K562 (cell line): ENCODE measurements around the gene SLITRK2. TPM values are rescaled to one million over a fixed set of nuclear protein-coding genes. Genes with fewer than 3 reads are reported as not detected.

Source experiments
- ATAC-seq: fragments of 200-7000 bp; cut with Tn5 transposase; 3 replicates; pipeline ENCODE4 v1.9.1; 2020; ENCODE audit warnings: moderate library complexity
- BruUV-seq: library from RNA; stranded (reverse); fragments of 400-500 nt; replicated peaks from 2 replicates; lab custom pipeline; 2021; lab: Mats Ljungman, UMichigan
- CTCF ChIA-PET: fragments of 300-600 bp; formaldehyde crosslinking; extraction: SDS; loops from one replicate; lab custom pipeline; 2021; ENCODE audit warnings: low intra/inter-chr PET ratio; lab: Yijun Ruan, JAX
- POLR2A ChIA-PET: fragments of 300-600, 350-650 bp; sonication (Branson Sonifier 250); formaldehyde crosslinking; extraction: SDS; loops from one replicate; lab custom pipeline; 2021; ENCODE audit warnings: antibody characterized with exemption, inconsistent platforms; lab: Yijun Ruan, JAX
- DNase-seq, 4 experiments: peaks; one replicate each; pipeline versions ENCODE4 v3.0.0 to v3.0.0-alpha.2; 2011 to 2018; ENCODE audit warnings: low spot score in 3 of 4, mixed read lengths in 3 of 4; ENCODE audit errors: extremely low read depth in 1 of 4
- FAIRE-seq: peaks from 2 replicates; lab custom pipeline; 2011; peaks lifted over from hg19 to GRCh38; lab: Jason Lieb, UNC
- H2AFZ ChIP-seq: 2 replicates; pipeline ENCODE4 v1.6.0; 2011; ENCODE audit warnings: low read depth, low read length, control low read depth, inconsistent platforms
- H3K27ac ChIP-seq: fragments of 200-600 bp; 3 replicates; pipeline ENCODE4 v1.8.0; 2011; ENCODE audit warnings: low read depth, mild to moderate bottlenecking, control low read depth, inconsistent platforms, low read length, moderate library complexity, mixed read lengths; ENCODE audit errors: extremely low read depth
- H3K27me3 ChIP-seq, 2 experiments: fragments of 300-600 bp in 1 of 2; 2 replicates in 1 of 2; 3 replicates in 1 of 2; pipeline versions ENCODE4 v1.6.0 to v1.8.0; 2011; ENCODE audit warnings: inconsistent platforms in 2 of 2, low read length in 2 of 2, mild to moderate bottlenecking in 1 of 2, mixed read lengths in 1 of 2, moderate library complexity in 1 of 2; ENCODE audit not compliant: control insufficient read depth in 2 of 2, insufficient read depth in 2 of 2
- H3K36me3 ChIP-seq: fragments of 300-600 bp; 3 replicates; pipeline ENCODE4 v1.8.0; 2011; ENCODE audit warnings: mild to moderate bottlenecking, low read length, inconsistent platforms; ENCODE audit not compliant: control insufficient read depth, insufficient read depth
- H3K4me1 ChIP-seq, 2 experiments: fragments of 200-600 bp in 1 of 2; replicated peaks in 1 of 2; 2 replicates in 1 of 2; 3 replicates in 1 of 2; pipeline versions ENCODE4 v1.5.1 to v1.8.0; 2011; ENCODE audit warnings: inconsistent platforms in 2 of 2, low read length in 2 of 2, mild to moderate bottlenecking in 1 of 2, mixed read lengths in 1 of 2, moderate library complexity in 1 of 2; ENCODE audit not compliant: control insufficient read depth in 2 of 2, insufficient read depth in 2 of 2
- H3K4me2 ChIP-seq: 2 replicates; pipeline ENCODE4 v1.6.1; 2011; ENCODE audit warnings: low read length, control low read depth, inconsistent platforms, mixed read lengths; ENCODE audit not compliant: insufficient read depth
- H3K4me3 ChIP-seq: fragments of 200-600 bp; sonication (generic), shearing (Covaris generic); 2 replicates; pipeline ENCODE4 v1.5.1; 2016; ENCODE audit warnings: control low read depth, inconsistent platforms
- H3K79me2 ChIP-seq: fragments of 200-600 bp; 3 replicates; pipeline ENCODE4 v1.8.0; 2011; ENCODE audit warnings: low read length, inconsistent platforms; ENCODE audit not compliant: control insufficient read depth, insufficient read depth
- H3K9ac ChIP-seq, 2 experiments: 2 replicates each; pipeline versions ENCODE4 v1.6.0 to v1.6.1; 2011; ENCODE audit warnings: low read depth in 2 of 2, low read length in 2 of 2, control low read depth in 1 of 2, inconsistent platforms in 1 of 2, mild to moderate bottlenecking in 1 of 2, mixed read lengths in 1 of 2; ENCODE audit not compliant: insufficient read depth in 1 of 2
- H3K9me1 ChIP-seq: one replicate; pipeline ENCODE4 v1.6.0; 2011; ENCODE audit warnings: inconsistent platforms, mild to moderate bottlenecking, low read length, moderate library complexity; ENCODE audit not compliant: control insufficient read depth, insufficient read depth
- H3K9me3 ChIP-seq: replicated peaks from 2 replicates; pipeline ENCODE4 v1.5.1; 2011; ENCODE audit warnings: low read depth, low read length, inconsistent platforms; ENCODE audit not compliant: control insufficient read depth, insufficient read depth
- H4K20me1 ChIP-seq: replicated peaks from 2 replicates; pipeline ENCODE4 v1.6.1; 2011; ENCODE audit warnings: low read length, inconsistent platforms, mixed read lengths; ENCODE audit not compliant: control insufficient read depth, insufficient read depth
- CBFA2T3 ChIP-seq: fragments of 450-650 bp; IDR thresholded peaks from 2 replicates; pipeline ENCODE4 v1.6.1; 2017
- CREM ChIP-seq: IDR thresholded peaks from 2 replicates; pipeline ENCODE4 v1.6.1; 2014; ENCODE audit warnings: antibody characterized with exemption, low read depth
- E2F1 ChIP-seq: sonication (generic); formaldehyde crosslinking; IDR thresholded peaks from 2 replicates; pipeline ENCODE4 v1.8.1; 2023; ENCODE audit warnings: mild to moderate bottlenecking, missing genetic modification reagents, moderate library complexity
- ESRRA ChIP-seq: fragments of 450-650 bp; IDR thresholded peaks from 2 replicates; pipeline ENCODE4 v1.6.1; 2014; ENCODE audit warnings: low read depth, mild to moderate bottlenecking, moderate library complexity, borderline replicate concordance
- FOS ChIP-seq: IDR thresholded peaks from 3 replicates; pipeline ENCODE4 v1.6.1; 2011; ENCODE audit not compliant: insufficient read length; ENCODE audit errors: extremely low read depth
- MEF2D ChIP-seq: conservative IDR thresholded peaks from 2 replicates; pipeline ENCODE4 v1.6.1; 2016; ENCODE audit warnings: low read depth, missing genetic modification characterization, missing compliant biosample characterization
- MTA3 ChIP-seq: fragments of 450-650 bp; formaldehyde crosslinking; IDR thresholded peaks from 2 replicates; pipeline ENCODE4 v1.6.1; 2017; ENCODE audit warnings: mild to moderate bottlenecking, borderline replicate concordance
- MYNN ChIP-seq, 2 experiments: sonication (generic); formaldehyde crosslinking in 1 of 2; IDR thresholded peaks; 2 replicates each; pipeline versions ENCODE4 v1.5.0 to v1.6.1; 2016 to 2020; ENCODE audit warnings: antibody characterized with exemption in 1 of 2, missing genetic modification reagents in 1 of 2
- RBBP5 ChIP-seq: fragments of 200-600 bp; sonication (generic); IDR thresholded peaks from 2 replicates; pipeline ENCODE4 v1.6.1; 2012; ENCODE audit warnings: borderline replicate concordance, mild to moderate bottlenecking, low read length, control low read depth, inconsistent platforms; ENCODE audit not compliant: insufficient read depth, poor library complexity, severe bottlenecking
- RFX5 ChIP-seq: IDR thresholded peaks from 2 replicates; pipeline ENCODE4 v1.6.1; 2011; ENCODE audit warnings: low read depth, mild to moderate bottlenecking, improper control_type of control experiment, low read length
- SMAD4 ChIP-seq: fragments of 250-450 bp; sonication (Bioruptor Pico); conservative IDR thresholded peaks from 2 replicates; pipeline ENCODE4 v1.8.0; 2021; ENCODE audit warnings: inconsistent platforms, mild to moderate bottlenecking, moderate library complexity
- TCFL5 ChIP-seq: fragments of 250-450 bp; sonication (Bioruptor Pico); conservative IDR thresholded peaks from 2 replicates; pipeline ENCODE4 v1.6.1; 2021; ENCODE audit warnings: mild to moderate bottlenecking, moderate library complexity, matching md5 sums
- TEAD1 ChIP-seq, 2 experiments: fragments of 450-650 bp in 1 of 2; sonication (generic) in 1 of 2; formaldehyde crosslinking; IDR thresholded peaks; 2 replicates each; pipeline versions ENCODE4 v1.4.0 to v1.8.0; 2020 to 2022; ENCODE audit warnings: mild to moderate bottlenecking in 2 of 2, missing genetic modification reagents in 1 of 2
- TGIF2 ChIP-seq: sonication (generic); formaldehyde crosslinking; IDR thresholded peaks from 2 replicates; pipeline ENCODE4 v1.8.1; 2022; ENCODE audit warnings: mild to moderate bottlenecking, missing genetic modification reagents, moderate library complexity
- TOE1 ChIP-seq, 2 experiments: fragments of 450-650 bp in 1 of 2; sonication (generic) in 1 of 2; formaldehyde crosslinking in 1 of 2; IDR thresholded peaks; 2 replicates each; pipeline versions ENCODE4 v1.7.1 to v1.8.0; 2016 to 2022; ENCODE audit warnings: borderline replicate concordance in 2 of 2, mild to moderate bottlenecking in 2 of 2, antibody characterized with exemption in 1 of 2, inconsistent platforms in 1 of 2, low read depth in 1 of 2, missing genetic modification reagents in 1 of 2, moderate library complexity in 1 of 2
- ZNF707 ChIP-seq: fragments of 250-450 bp; sonication (Bioruptor Pico); conservative IDR thresholded peaks from 2 replicates; pipeline ENCODE4 v1.8.0; 2022; ENCODE audit warnings: inconsistent platforms, mild to moderate bottlenecking, moderate library complexity
- ZNF785 ChIP-seq: fragments of 250-450 bp; sonication (Bioruptor Pico); IDR thresholded peaks from 2 replicates; pipeline ENCODE4 v1.4.0; 2020; ENCODE audit warnings: mild to moderate bottlenecking
- WGBS: fragments of 100-300 bp; shearing (Covaris generic); methylation state at CpG from one replicate; pipeline ENCODE4 v1.1.6; 2016; ENCODE audit warnings: low coverage, mixed read lengths; ENCODE audit not compliant: insufficient coverage; ENCODE audit errors: missing lambda C conversion rate; 5-methylcytosine and 5-hydroxymethylcytosine counted together
- in situ Hi-C: fragments of 300-500 bp; cut with MboI; formaldehyde crosslinking; loops from 4 replicates; pipeline ENCODE4 v1.15.0; 2018; ENCODE audit warnings: inconsistent platforms, mixed read lengths
- intact Hi-C: fragments of 100-400 bp; cut with micrococcal nuclease; formaldehyde crosslinking; loops from 2 replicates; pipeline ENCODE4 v1.14.2; 2022
- polyA plus RNA-seq, 8 experiments: library from polyadenylated mRNA; depleted of rRNA in 4 of 8; stranded (reverse) in 5 of 8; unstranded in 3 of 8; fragments of >200 nt; fragmentation: Nextera tagmentation in 2 of 8; fragmentation: Illumina TruSeq in 1 of 8; extraction: Ambion mirVana in 2 of 8; extraction: Trizol in 1 of 8; gene quantifications; 2 replicates each; pipeline versions ENCODE4 v1.2.1 to v1.2.3, GENCODE V29; 2011 to 2014; ENCODE audit warnings: inconsistent platforms in 1 of 8, missing spikeins in 1 of 8
- total RNA-seq, 7 experiments: library from RNA; depleted of rRNA in 6 of 7; stranded (reverse); fragments of >200 nt in 6 of 7; fragmentation: Illumina TruSeq in 2 of 7; extraction: Trizol in 2 of 7; gene quantifications; 2 replicates each; pipeline versions ENCODE4 v1.2.1 to v1.2.3, GENCODE V29; 2011 to 2021; ENCODE audit warnings: low replicate concordance in 1 of 7
- TF ChIP-seq, protein P1 (sequence below): fragments of 250-450 bp; sonication (Bioruptor Pico); IDR thresholded peaks from 2 replicates; pipeline ENCODE4 v1.8.0; 2022; ENCODE audit warnings: inconsistent platforms, mild to moderate bottlenecking, moderate library complexity, borderline replicate concordance

Gene SLITRK2
- total and polyA plus RNA-seq, 9 of the 15 experiments (the other 6 are each of a cell fraction or from before 2014, with no cell fraction given) = not detected

DNA sequence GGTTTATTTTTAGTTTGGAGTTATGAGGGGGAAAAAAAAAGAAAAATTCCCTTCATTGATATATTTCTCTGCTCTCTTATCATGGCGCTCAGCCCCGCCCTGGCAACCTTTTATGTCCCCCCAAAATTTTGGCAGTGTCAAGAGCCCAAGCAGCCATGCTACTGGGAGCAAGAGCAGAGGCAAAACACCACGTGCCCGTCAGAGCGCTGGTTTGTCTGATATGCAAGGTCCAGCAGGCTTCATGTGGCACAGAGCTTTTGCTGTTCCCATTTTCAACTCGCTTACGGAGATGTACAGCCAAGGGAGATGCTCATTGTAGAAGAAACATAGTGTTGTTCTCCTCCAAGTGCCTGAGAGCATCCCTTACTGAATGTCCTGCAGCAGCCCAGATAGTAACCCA, 27.3 kb downstream of the SLITRK2 start (continued):
- no peak for TF ChIP-seq MYNN (IDR thresholded peaks at IDR 0.05)
- no peak for TF ChIP-seq MYNN (CRISPR knock-in tag; IDR thresholded peaks at IDR 0.05)
- TF ChIP-seq, protein P1, sequence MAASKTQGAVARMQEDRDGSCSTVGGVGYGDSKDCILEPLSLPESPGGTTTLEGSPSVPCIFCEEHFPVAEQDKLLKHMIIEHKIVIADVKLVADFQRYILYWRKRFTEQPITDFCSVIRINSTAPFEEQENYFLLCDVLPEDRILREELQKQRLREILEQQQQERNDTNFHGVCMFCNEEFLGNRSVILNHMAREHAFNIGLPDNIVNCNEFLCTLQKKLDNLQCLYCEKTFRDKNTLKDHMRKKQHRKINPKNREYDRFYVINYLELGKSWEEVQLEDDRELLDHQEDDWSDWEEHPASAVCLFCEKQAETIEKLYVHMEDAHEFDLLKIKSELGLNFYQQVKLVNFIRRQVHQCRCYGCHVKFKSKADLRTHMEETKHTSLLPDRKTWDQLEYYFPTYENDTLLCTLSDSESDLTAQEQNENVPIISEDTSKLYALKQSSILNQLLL (CRISPR knock-in tag) = no peak
- no peak for TF ChIP-seq TCFL5 (CRISPR knock-in tag)
- TF ChIP-seq TEAD1 (CRISPR knock-in tag; IDR thresholded peaks at IDR 0.05) = no peak
- TF ChIP-seq ZNF785 (CRISPR knock-in tag) = no peak

- no peak overlapping the region for H3K4me2 ChIP-seq
- FAIRE-seq = no peak
- CTCF ChIA-PET = no interaction called here
Measured at GRCh38 chrX:145848448-145848847, 30.8 kb downstream of the SLITRK2 start.

More at GRCh38 chrX:145848448-145848847, 30.8 kb downstream of the SLITRK2 start:
- no peaks in the 10 kb centered on the region for H3K9me1 ChIP-seq
- no peak overlapping the region for H3K27ac ChIP-seq
- no peaks in the 10 kb centered on the region for H4K20me1 ChIP-seq
- no peak for DNase-seq
- TF ChIP-seq TGIF2 (no peak), SMAD4 (CRISPR knock-in tag) (no peak), TOE1 (IDR thresholded peaks at IDR 0.05; ENCODE audit: borderline replicate concordance) (no peak), TOE1 (CRISPR knock-in tag; IDR thresholded peaks at IDR 0.05; ENCODE audit: borderline replicate concordance, low read depth) (no peak), RBBP5 (no peak), CREM (no peak), FOS (no peak), MEF2D (tag) (no peak), ZNF707 (no peak), MTA3 (no peak), E2F1 (CRISPR knock-in tag) (no peak), CBFA2T3 (no peak), ESRRA (no peak), RFX5 (no peak)
- H3K27me3 ChIP-seq = no peaks in the 10 kb centered on the region
- in situ Hi-C loops (no loop called here), intact Hi-C loops (no loop called here)
- no peak overlapping the region for H3K9ac ChIP-seq
- no TSS peak for BruUV-seq
- H3K79me2 ChIP-seq = no peaks in the 10 kb centered on the region
- no peak for ATAC-seq
- no peaks in the 10 kb centered on the region for H3K9me3 ChIP-seq
- no peak overlapping the region for H3K4me3 ChIP-seq
- H3K4me1 ChIP-seq = no peaks in the 10 kb centered on the region
- WGBS = no CpG with 5 or more reads among the region's 2 CpGs
- no peaks in the 10 kb centered on the region for H3K36me3 ChIP-seq
- H2AFZ ChIP-seq = no peak overlapping the region
- POLR2A ChIA-PET = no interaction called here
